IMR-90 (cell line): Measurements from ENCODE around the gene DCAF17. TPM values are rescaled to one million over a fixed set of nuclear protein-coding genes. Genes with fewer than 3 reads are reported as not detected.

Experiments
- ATAC-seq: fragments of 200-7000 bp; cut with Tn5 transposase; 2 replicates; pipeline ENCODE4 v1.9.1; 2020; ENCODE audit warnings: low read depth, mild to moderate bottlenecking, moderate library complexity
- BruUV-seq: library from RNA; stranded (reverse); fragments of 400-500 nt; replicated peaks from 2 replicates; lab custom pipeline; 2021; lab: Mats Ljungman, UMichigan
- CTCF ChIA-PET: fragments of 300-600 bp; formaldehyde crosslinking; extraction: SDS; loops from one replicate; lab custom pipeline; 2021; ENCODE audit warnings: antibody characterized with exemption; lab: Yijun Ruan, JAX
- POLR2A ChIA-PET: fragments of 300-600 bp; sonication (Branson Sonifier 250); formaldehyde crosslinking; loops from one replicate; lab custom pipeline; 2022; ENCODE audit warnings: antibody characterized with exemption; ENCODE audit not compliant: unreplicated experiment; lab: Charles Lee
- DNase-seq: peaks from one replicate; pipeline ENCODE4 v3.0.0; 2013
- H2AFZ ChIP-seq: replicated peaks from 2 replicates; pipeline ENCODE3; 2013; ENCODE audit warnings: low read length, mild to moderate bottlenecking; ENCODE audit not compliant: poor library complexity
- H2AK5ac ChIP-seq: 2 replicates; pipeline ENCODE4 v1.6.1; 2013; ENCODE audit warnings: low read depth, low read length, inconsistent platforms
- H2AK9ac ChIP-seq: replicated peaks from 2 replicates; pipeline ENCODE3; 2013; ENCODE audit warnings: mild to moderate bottlenecking, low read depth, low read length, moderate library complexity; ENCODE audit not compliant: poor library complexity
- H2BK120ac ChIP-seq: 2 replicates; pipeline ENCODE4 v1.6.1; 2013; ENCODE audit warnings: low read depth, low read length, inconsistent platforms
- H2BK15ac ChIP-seq: 3 replicates; pipeline ENCODE4 v1.6.1; 2013; ENCODE audit warnings: low read depth, low read length, inconsistent platforms
- H2BK20ac ChIP-seq: 2 replicates; pipeline ENCODE4 v1.6.1; 2013; ENCODE audit warnings: low read depth, mild to moderate bottlenecking, inconsistent platforms, low read length, moderate library complexity
- H2BK5ac ChIP-seq: 2 replicates; pipeline ENCODE4 v1.6.1; 2013; ENCODE audit warnings: mild to moderate bottlenecking, low read depth, low read length, inconsistent platforms; ENCODE audit not compliant: poor library complexity, severe bottlenecking
- H3K14ac ChIP-seq: replicated peaks from 2 replicates; pipeline ENCODE4 v1.6.1; 2013; ENCODE audit warnings: low read depth, low read length, inconsistent platforms
- H3K18ac ChIP-seq: 2 replicates; pipeline ENCODE4 v1.6.1; 2013; ENCODE audit warnings: low read depth, low read length, control low read depth
- H3K23ac ChIP-seq: 2 replicates; pipeline ENCODE4 v1.6.1; 2013; ENCODE audit warnings: low read depth, low read length, inconsistent platforms
- H3K27ac ChIP-seq: 2 replicates; pipeline ENCODE4 v1.5.1; 2013; ENCODE audit warnings: mild to moderate bottlenecking, control low read depth, low read length; ENCODE audit not compliant: insufficient read depth
- H3K27me3 ChIP-seq: 2 replicates; pipeline ENCODE4 v1.6.1; 2013; ENCODE audit warnings: low read length; ENCODE audit not compliant: control insufficient read depth, insufficient read depth
- H3K36me3 ChIP-seq: 2 replicates; pipeline ENCODE4 v1.6.1; 2013; ENCODE audit warnings: low read length, mixed read lengths; ENCODE audit not compliant: control insufficient read depth, insufficient read depth
- H3K4ac ChIP-seq: 2 replicates; pipeline ENCODE4 v1.6.1; 2013; ENCODE audit warnings: low read depth, low read length, inconsistent platforms
- H3K4me1 ChIP-seq: 2 replicates; pipeline ENCODE4 v1.6.1; 2013; ENCODE audit warnings: low read length, mixed read lengths; ENCODE audit not compliant: control insufficient read depth, insufficient read depth
- H3K4me2 ChIP-seq: 2 replicates; pipeline ENCODE4 v1.6.1; 2013; ENCODE audit warnings: low read depth, mild to moderate bottlenecking, control low read depth, low read length, moderate library complexity
- H3K4me3 ChIP-seq: 2 replicates; pipeline ENCODE4 v1.5.1; 2013; ENCODE audit warnings: low read depth, mild to moderate bottlenecking, control low read depth, low read length, moderate library complexity; ENCODE audit not compliant: insufficient read depth
- H3K56ac ChIP-seq: 2 replicates; pipeline ENCODE4 v1.6.1; 2013; ENCODE audit warnings: low read length, inconsistent platforms; ENCODE audit not compliant: insufficient read depth; ENCODE audit errors: extremely low read depth
- H3K79me1 ChIP-seq, 2 experiments: 2 replicates each; pipeline ENCODE4 v1.6.1; 2013; ENCODE audit warnings: low read length in 2 of 2, inconsistent platforms in 1 of 2, low read depth in 1 of 2
- H3K9ac ChIP-seq: 2 replicates; pipeline ENCODE4 v1.6.1; 2013; ENCODE audit warnings: low read depth, low read length, control low read depth
- H3K9me1 ChIP-seq: 2 replicates; pipeline ENCODE4 v1.6.1; 2013; ENCODE audit warnings: low read length, inconsistent platforms; ENCODE audit not compliant: insufficient read depth
- H3K9me3 ChIP-seq: 2 replicates; pipeline ENCODE4 v1.6.1; 2013; ENCODE audit warnings: low read length; ENCODE audit not compliant: control insufficient read depth, insufficient read depth
- H4K20me1 ChIP-seq: 2 replicates; pipeline ENCODE4 v1.6.1; 2013; ENCODE audit warnings: low read length, inconsistent platforms; ENCODE audit not compliant: insufficient read depth
- H4K5ac ChIP-seq: 2 replicates; pipeline ENCODE4 v1.6.1; 2013; ENCODE audit warnings: mild to moderate bottlenecking, low read depth, low read length, control low read depth
- H4K8ac ChIP-seq, 2 experiments: 2 replicates each; pipeline ENCODE4 v1.6.1; 2013; ENCODE audit warnings: low read depth in 2 of 2, low read length in 2 of 2, control low read depth in 1 of 2, inconsistent platforms in 1 of 2
- H4K91ac ChIP-seq: 2 replicates; pipeline ENCODE4 v1.6.1; 2013; ENCODE audit warnings: low read depth, low read length, inconsistent platforms; ENCODE audit not compliant: insufficient read depth
- CTCF ChIP-seq: conservative IDR thresholded peaks from 2 replicates; pipeline ENCODE4 v1.5.1; 2012; ENCODE audit warnings: mild to moderate bottlenecking, low read depth, low read length, improper control_type of control experiment
- RAD21 ChIP-seq: IDR thresholded peaks from 2 replicates; pipeline ENCODE4 v1.6.1; 2012; ENCODE audit warnings: low read length, improper control_type of control experiment
- USF2 ChIP-seq: fragments of 150-350 bp; IDR thresholded peaks from 2 replicates; pipeline ENCODE4 v1.6.1; 2017; ENCODE audit warnings: mild to moderate bottlenecking, antibody characterized with exemption, low read length, low read depth
- WGBS, 2 experiments: methylation state at CpG; one replicate each; pipeline versions ENCODE4 v1.1.5 to v1.1.7; 2013; ENCODE audit warnings: missing lambda C conversion rate in 2 of 2; ENCODE audit not compliant: insufficient read length in 1 of 2; ENCODE audit errors: extremely low coverage in 2 of 2; 5-methylcytosine and 5-hydroxymethylcytosine counted together
- dilution Hi-C: fragments of 300-500 bp; cut with HindIII; formaldehyde crosslinking; loops from one replicate; pipeline ENCODE4 v1.14.3; 2018; ENCODE audit warnings: low sequenced_read_pairs; ENCODE audit not compliant: unreplicated experiment
- in situ Hi-C: fragments of 300-500 bp; cut with MboI; formaldehyde crosslinking; loops from 3 replicates; pipeline ENCODE4 v1.14.3; 2019; ENCODE audit warnings: low sequenced_read_pairs, inconsistent platforms, mixed read lengths
- intact Hi-C: fragments of 100-400 bp; cut with micrococcal nuclease; formaldehyde crosslinking; loops from 2 replicates; pipeline ENCODE4 v1.10.0; 2022
- polyA plus RNA-seq, 3 experiments: library from polyadenylated mRNA; depleted of rRNA; stranded (reverse); fragments of >200 nt; gene quantifications; 2 replicates each; pipeline ENCODE4 v1.2.3, GENCODE V29; 2012; ENCODE audit warnings: low replicate concordance in 1 of 3
- total RNA-seq: library from RNA; depleted of rRNA; stranded (reverse); fragments of >200 nt; gene quantifications from 2 replicates; pipeline ENCODE4 v1.2.3, GENCODE V29; 2012

The DCAF17 gene
- total and polyA plus RNA-seq, 2 of the 4 experiments (the other 2 are of a cell fraction), result 6.7 to 13.1 TPM

- intact Hi-C loops, result no loop called here
- in situ Hi-C loops, result no loop called here
Measured at GRCh38 chr2:171447675-171448074, 13.6 kb downstream of the DCAF17 start.

More at GRCh38 chr2:171447675-171448074, 13.6 kb downstream of the DCAF17 start:
- POLR2A ChIA-PET, result no interaction called here
- H3K27ac ChIP-seq, result no peak overlapping the region
- H2BK15ac ChIP-seq, result no peak overlapping the region
- no peak overlapping the region for H3K4me3 ChIP-seq
- H4K5ac ChIP-seq, result no peak overlapping the region
- TF ChIP-seq CTCF, result 0 out of 2 replicates have a peak, but pooled peaks have one; percentile 26
- peak; percentile 27 for TF ChIP-seq RAD21
- no peak for TF ChIP-seq USF2
- H4K8ac ChIP-seq, result no peak overlapping the region
- ATAC-seq (no peak), DNase-seq (no peak)
- H3K9me3 ChIP-seq, result no peaks in the 10 kb centered on the region
- H4K20me1 ChIP-seq, result no peaks in the 10 kb centered on the region
- H3K4me1 ChIP-seq, result no peaks in the 10 kb centered on the region
- no peak overlapping the region for H3K4me2 ChIP-seq
- H3K36me3 ChIP-seq, result peaks cover 10% of the 10 kb centered on the region
- CTCF ChIA-PET, result no interaction called here
- no peak overlapping the region for H2AK5ac ChIP-seq
- H2BK120ac ChIP-seq, result no peak overlapping the region
- H3K27me3 ChIP-seq, result no peaks in the 10 kb centered on the region
- no peak overlapping the region for H2AK9ac ChIP-seq
- H2BK20ac ChIP-seq, result no peak overlapping the region
- no peaks in the 10 kb centered on the region for H3K79me1 ChIP-seq
- no peak overlapping the region for H3K23ac ChIP-seq
- BruUV-seq, result no TSS peak
- no peak overlapping the region for H3K9ac ChIP-seq
- no peak overlapping the region for H3K14ac ChIP-seq
- H3K18ac ChIP-seq, result no peak overlapping the region
- H3K4ac ChIP-seq, result no peak overlapping the region
- dilution Hi-C loops, result no loop called here
- H4K91ac ChIP-seq, result no peak overlapping the region
- no peak overlapping the region for H2AFZ ChIP-seq
- H2BK5ac ChIP-seq, result no peak overlapping the region
- H3K9me1 ChIP-seq, result peaks cover under 1% of the 10 kb centered on the region; the same call in 1 of the 2 replicates
- whole genome bisulfite sequencing, 2 experiments, result 100% methylated on average over 1 of the region's 2 CpGs; no CpG with 5 or more reads in 1 of the 2 experiments
- H3K56ac ChIP-seq, result no peak overlapping the region; the same call in 1 of the 2 replicates
